Loucy (cell line): Measurements from ENCODE around the gene PUDP.

ENCODE experiments used
- EZH2phosphoT487 ChIP-seq: fragments of 200-600 bp; IDR thresholded peaks from 2 replicates; pipeline ENCODE4 v1.6.1; 2018; ENCODE audit warnings: antibody characterized with exemption, mild to moderate bottlenecking, moderate library complexity, borderline replicate concordance
- TF ChIP-seq, protein P1 (sequence below): fragments of 200-600 bp; sonication (generic); conservative IDR thresholded peaks from 2 replicates; pipeline ENCODE4 v1.5.1; 2014; ENCODE audit warnings: mild to moderate bottlenecking, antibody characterized with exemption, low read length

DNA sequence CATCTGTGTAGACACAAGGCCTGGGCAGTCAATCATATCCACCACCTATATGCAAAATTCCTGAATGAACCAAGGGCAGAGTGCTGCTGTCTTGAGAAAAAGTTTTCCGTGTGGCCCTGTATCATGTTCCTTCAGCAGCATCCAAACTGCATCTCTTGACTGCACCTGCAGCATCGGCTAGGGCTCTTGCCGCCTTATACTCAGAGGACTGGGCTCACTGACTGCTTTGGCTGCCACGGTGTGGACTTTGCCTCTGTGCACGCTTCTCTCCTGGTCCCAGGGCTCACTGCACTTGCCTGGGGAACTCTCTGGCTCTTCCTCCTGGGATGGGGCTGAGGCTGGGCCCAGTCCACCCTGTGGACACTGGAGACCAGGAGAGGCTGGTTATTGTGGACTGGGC is 39.9 kb downstream of the PUDP start:
- TF ChIP-seq, protein P1, sequence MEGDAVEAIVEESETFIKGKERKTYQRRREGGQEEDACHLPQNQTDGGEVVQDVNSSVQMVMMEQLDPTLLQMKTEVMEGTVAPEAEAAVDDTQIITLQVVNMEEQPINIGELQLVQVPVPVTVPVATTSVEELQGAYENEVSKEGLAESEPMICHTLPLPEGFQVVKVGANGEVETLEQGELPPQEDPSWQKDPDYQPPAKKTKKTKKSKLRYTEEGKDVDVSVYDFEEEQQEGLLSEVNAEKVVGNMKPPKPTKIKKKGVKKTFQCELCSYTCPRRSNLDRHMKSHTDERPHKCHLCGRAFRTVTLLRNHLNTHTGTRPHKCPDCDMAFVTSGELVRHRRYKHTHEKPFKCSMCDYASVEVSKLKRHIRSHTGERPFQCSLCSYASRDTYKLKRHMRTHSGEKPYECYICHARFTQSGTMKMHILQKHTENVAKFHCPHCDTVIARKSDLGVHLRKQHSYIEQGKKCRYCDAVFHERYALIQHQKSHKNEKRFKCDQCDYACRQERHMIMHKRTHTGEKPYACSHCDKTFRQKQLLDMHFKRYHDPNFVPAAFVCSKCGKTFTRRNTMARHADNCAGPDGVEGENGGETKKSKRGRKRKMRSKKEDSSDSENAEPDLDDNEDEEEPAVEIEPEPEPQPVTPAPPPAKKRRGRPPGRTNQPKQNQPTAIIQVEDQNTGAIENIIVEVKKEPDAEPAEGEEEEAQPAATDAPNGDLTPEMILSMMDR, result no peak
- TF ChIP-seq EZH2phosphoT487, result no peak
